CD4-positive, alpha-beta T cell treated with Interleukin-21 for 1 hour (primary cell): ENCODE results near the gene AEN.

Experiments
- DNase-seq: peaks from one replicate; pipeline ENCODE4 v3.0.0-alpha.2; 2020

Gene AEN

GRCh38 chr15:88681610-88682221 is 60.6 kb downstream of the AEN start:
- DNase-seq: no peak
